WERI-Rb-1 (cell line): Measurements from ENCODE around the gene DBX1.

Source experiments
- DNase-seq: peaks from one replicate; pipeline ENCODE4 v3.0.0-alpha.2; 2020
- H3K27ac ChIP-seq: fragments of 250-450 bp; sonication (Bioruptor Pico); 2 replicates; pipeline ENCODE4 v1.5.1; 2020; ENCODE audit warnings: mild to moderate bottlenecking, moderate library complexity
- H3K27me3 ChIP-seq: fragments of 250-450 bp; sonication (Bioruptor Pico); 2 replicates; pipeline ENCODE4 v1.5.1; 2021; ENCODE audit warnings: mild to moderate bottlenecking, low read depth, moderate library complexity; ENCODE audit not compliant: insufficient read depth, severe bottlenecking
- H3K36me3 ChIP-seq: fragments of 250-450 bp; sonication (Bioruptor Pico); 2 replicates; pipeline ENCODE4 v1.5.1; 2020; ENCODE audit warnings: mild to moderate bottlenecking, moderate library complexity
- H3K4me3 ChIP-seq: 2 replicates; pipeline ENCODE4 v1.5.1; 2011; ENCODE audit warnings: low read depth, mild to moderate bottlenecking, control low read depth, low read length
- H3K9me3 ChIP-seq: fragments of 250-450 bp; sonication (Bioruptor Pico); 2 replicates; pipeline ENCODE4 v1.5.1; 2021; ENCODE audit warnings: mild to moderate bottlenecking, moderate library complexity; ENCODE audit not compliant: severe bottlenecking
- TF ChIP-seq, protein P1 (sequence below): IDR thresholded peaks from 2 replicates; pipeline ENCODE4 v1.5.1; 2011; ENCODE audit warnings: low read depth, mild to moderate bottlenecking, control low read depth, inconsistent platforms, low read length

The DBX1 gene, protein sequence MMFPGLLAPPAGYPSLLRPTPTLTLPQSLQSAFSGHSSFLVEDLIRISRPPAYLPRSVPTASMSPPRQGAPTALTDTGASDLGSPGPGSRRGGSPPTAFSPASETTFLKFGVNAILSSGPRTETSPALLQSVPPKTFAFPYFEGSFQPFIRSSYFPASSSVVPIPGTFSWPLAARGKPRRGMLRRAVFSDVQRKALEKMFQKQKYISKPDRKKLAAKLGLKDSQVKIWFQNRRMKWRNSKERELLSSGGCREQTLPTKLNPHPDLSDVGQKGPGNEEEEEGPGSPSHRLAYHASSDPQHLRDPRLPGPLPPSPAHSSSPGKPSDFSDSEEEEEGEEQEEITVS

DNA sequence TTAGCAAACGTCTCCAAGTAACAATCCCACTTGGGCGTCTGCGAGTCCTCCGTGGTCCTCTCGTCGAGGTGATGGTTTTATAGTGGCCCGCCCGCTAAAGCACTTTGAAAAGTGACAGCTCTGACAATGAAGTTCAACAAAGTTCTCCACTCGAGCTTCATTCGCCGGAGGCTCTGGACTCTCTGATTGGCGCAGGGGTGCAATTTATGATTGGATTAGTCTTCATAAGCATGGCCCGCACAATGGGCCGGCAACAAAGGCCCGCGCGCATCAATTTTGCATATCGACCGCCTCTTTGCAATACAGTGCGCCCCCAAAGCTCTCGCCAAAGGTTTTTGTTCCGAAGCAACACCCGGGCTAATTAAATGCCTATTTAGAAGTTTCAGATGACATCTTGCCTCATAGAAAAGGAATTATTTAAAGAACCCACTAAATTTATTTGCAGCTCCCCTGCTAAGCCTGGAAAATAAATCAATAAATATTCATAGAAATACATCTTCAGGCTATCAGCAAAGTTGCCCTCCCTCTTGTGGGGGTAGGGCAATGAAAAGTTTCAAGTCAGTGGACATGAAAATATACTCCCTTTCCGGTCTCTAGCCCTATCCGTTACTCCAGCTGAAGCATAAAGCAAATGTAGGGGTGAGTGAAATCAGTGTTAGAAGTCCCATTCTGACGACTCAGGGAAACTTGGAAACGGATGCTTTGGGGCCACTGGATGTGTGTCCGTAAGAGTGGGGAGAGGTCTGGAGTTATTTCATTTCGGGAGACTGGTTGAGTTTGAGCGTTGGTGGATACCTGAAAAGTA, at the start of gene DBX1:
DBX1 (minus strand) TSS at position 51 of the 805 bp plus-strand sequence. CDS start 151 bp downstream, outside the sequence.
- Histone ChIP-seq H3K27me3 (peaks cover 71% of the 10 kb centered on the region), H3K4me3 (peak within 1 kb of the TSS; percentile 48), H3K9me3 (no peaks in the 10 kb centered on the region), H3K27ac (no peak within 1 kb of the TSS), H3K36me3 (no peaks in the 10 kb centered on the region)
- DNase-seq = no peak
- TF ChIP-seq, protein P1, sequence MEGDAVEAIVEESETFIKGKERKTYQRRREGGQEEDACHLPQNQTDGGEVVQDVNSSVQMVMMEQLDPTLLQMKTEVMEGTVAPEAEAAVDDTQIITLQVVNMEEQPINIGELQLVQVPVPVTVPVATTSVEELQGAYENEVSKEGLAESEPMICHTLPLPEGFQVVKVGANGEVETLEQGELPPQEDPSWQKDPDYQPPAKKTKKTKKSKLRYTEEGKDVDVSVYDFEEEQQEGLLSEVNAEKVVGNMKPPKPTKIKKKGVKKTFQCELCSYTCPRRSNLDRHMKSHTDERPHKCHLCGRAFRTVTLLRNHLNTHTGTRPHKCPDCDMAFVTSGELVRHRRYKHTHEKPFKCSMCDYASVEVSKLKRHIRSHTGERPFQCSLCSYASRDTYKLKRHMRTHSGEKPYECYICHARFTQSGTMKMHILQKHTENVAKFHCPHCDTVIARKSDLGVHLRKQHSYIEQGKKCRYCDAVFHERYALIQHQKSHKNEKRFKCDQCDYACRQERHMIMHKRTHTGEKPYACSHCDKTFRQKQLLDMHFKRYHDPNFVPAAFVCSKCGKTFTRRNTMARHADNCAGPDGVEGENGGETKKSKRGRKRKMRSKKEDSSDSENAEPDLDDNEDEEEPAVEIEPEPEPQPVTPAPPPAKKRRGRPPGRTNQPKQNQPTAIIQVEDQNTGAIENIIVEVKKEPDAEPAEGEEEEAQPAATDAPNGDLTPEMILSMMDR = no peak

DNA sequence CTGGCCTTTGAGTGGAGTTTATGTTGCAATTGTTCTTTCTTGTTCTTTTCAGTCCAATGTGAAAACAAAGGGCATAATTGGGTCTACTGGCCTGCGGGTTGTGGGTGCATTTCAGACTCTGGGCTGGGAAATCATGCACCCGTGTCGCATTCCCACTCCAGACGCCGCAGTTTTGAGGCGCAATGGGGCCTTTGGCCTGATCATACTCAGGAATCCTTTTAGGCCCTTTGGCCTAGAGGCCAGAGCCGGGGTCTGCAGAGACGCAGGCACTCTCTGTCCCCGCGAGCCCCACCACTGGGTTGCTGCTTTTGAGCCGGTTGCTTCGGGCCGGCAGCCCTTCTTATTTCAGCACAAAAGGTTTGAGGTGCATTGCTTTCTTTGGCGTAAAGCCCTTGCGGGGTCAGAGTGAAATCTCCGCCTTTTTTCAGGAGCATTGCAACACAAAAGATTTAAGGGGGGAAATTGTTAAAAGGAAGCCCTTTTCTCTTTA, 48.4 kb upstream of the DBX1 start:
- H3K27me3 ChIP-seq = no peaks in the 10 kb centered on the region
- no peaks in the 10 kb centered on the region for H3K36me3 ChIP-seq
- TF ChIP-seq, protein P1 = no peak
- DNase-seq = no peak
- H3K9me3 ChIP-seq = no peaks in the 10 kb centered on the region
- no peak overlapping the region for H3K4me3 ChIP-seq
- H3K27ac ChIP-seq = no peak overlapping the region

DNA sequence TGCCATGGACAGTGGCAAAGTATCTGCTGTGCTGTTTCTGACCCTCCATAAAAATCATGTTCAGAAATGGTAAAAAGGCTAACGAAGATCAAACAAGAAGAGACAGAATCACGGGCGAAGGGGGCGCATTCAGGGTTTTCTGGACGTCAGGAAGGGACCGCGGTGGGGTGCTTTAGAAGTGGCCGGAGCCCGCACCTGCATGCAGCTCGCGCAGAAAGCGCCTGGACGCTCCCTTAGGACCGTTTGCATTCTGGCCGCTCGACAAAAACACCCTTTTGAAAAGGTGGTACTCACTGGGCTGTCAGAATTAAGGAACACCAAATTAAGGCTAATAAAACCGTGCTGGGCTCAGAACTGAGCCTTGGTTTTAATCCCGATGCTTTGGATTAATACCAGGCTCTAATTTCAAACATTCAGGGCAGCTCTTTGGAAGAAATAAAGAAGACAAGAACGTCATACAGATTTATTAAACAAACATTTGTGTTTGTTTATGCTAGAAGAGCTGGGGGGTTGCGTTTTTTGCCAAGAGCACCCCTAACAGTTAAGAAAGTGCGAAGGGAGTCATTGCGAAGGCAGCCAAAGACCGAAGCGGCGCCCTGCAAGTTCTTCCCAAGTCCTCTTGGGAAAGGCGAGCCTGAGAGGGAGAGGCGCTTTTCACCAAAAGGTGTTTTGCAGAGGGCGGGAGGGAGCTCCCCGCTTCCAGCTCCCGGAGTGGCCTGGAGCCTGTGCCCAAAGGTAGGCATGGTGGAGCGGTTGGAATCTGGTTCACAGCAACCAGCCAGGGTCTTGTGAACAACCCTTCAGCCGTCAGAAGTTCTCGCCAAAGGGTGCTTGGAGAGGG, 47.7 kb upstream of the DBX1 start:
- H3K27me3 ChIP-seq = no peaks in the 10 kb centered on the region
- no peak for DNase-seq

DNA sequence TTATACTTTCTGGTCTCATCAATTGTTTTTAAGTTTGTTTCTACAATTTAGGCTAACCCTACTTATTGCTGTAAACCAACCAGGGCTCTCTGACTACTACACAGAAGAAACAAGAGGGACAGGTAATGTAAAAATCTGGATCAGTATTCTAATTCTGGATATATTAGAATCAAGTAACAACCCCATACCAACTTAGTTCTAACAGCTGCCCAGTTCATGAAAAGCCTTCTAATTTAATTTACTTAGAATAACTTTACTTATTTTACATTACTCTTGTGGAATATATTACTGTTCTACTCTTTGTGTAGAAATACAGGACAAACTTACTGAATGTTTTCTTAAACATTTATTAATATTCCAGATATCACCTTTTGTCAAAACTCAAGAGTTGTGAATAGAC, 45.5 kb upstream of the DBX1 start:
- no peaks in the 10 kb centered on the region for H3K9me3 ChIP-seq
- H3K4me3 ChIP-seq = no peak overlapping the region
- no peaks in the 10 kb centered on the region for H3K36me3 ChIP-seq
- no peaks in the 10 kb centered on the region for H3K27me3 ChIP-seq
- no peak overlapping the region for H3K27ac ChIP-seq
- TF ChIP-seq, protein P1 = no peak
- DNase-seq = no peak

More for the DNA sequence above, 47.7 kb upstream of the DBX1 start:
- H3K36me3 ChIP-seq = no peaks in the 10 kb centered on the region
- no peak overlapping the region for H3K27ac ChIP-seq
- H3K4me3 ChIP-seq = no peak overlapping the region
- TF ChIP-seq, protein P1 = no peak
- H3K9me3 ChIP-seq = no peaks in the 10 kb centered on the region

DNA sequence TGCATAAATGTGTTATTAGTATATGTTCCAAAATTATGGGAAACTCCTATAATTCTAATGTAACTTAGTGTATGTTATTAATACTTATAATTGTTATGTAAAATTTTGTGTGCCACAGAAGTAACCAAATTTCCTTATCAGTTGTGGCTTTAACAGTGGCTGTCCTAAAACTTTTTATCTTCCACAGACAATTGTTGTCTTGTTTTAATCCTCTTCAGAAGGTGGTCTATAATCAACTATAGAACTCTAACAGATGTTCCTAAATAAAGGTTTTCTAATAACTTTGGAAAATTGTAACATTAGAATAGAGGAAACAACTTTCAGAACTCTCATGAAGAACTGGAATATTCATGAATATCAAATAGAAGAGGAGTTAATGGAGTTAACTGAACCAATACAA, 44.4 kb upstream of the DBX1 start:
- H3K36me3 ChIP-seq = no peaks in the 10 kb centered on the region
- no peak overlapping the region for H3K27ac ChIP-seq
- TF ChIP-seq, protein P1 = no peak
- no peak overlapping the region for H3K4me3 ChIP-seq
- no peak for DNase-seq
- H3K9me3 ChIP-seq = no peaks in the 10 kb centered on the region
- no peaks in the 10 kb centered on the region for H3K27me3 ChIP-seq
